Glomerular endothelial cell (primary cell): ENCODE results near the gene GMCL1. TPM values are rescaled to one million over a fixed set of nuclear protein-coding genes. Genes with fewer than 3 reads are reported as not detected.

Experiments used
- DNase-seq: peaks from one replicate; pipeline ENCODE4 v3.0.0-alpha.2; 2011; ENCODE audit warnings: low read depth, low spot score; ENCODE audit errors: extremely low read depth
- total RNA-seq: library from RNA; depleted of rRNA; stranded (reverse); fragments of >200 nt; gene quantifications from 2 replicates; pipeline ENCODE4 v1.2.3, GENCODE V29; 2015

The GMCL1 gene
- total RNA-seq, 1 donor from 2014 or later = 9.4 TPM

DNA sequence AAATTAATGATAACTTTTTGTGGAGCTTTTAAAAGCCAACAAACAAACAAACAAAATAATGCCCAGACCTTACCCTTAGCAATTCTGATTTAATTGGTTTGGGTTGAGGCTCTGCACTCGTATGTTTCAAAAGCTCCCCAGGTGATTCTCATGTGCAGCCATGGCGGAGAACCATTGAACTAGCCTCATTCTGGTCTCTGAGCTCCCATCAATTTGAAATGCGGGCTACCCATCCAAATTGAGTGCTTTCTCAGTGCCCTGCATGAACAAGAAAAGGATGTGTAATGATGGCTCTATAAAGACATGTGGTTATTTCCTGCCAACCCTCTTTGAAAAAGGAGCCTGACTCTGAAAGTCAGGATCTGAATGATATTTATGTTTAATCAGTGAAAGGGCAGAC, 93.7 kb downstream of the GMCL1 start:
- DNase-seq = no peak

- DNase-seq = no peak
These were observed 97.5 kb downstream of the GMCL1 start for GRCh38 chr2:69926849-69927515.

Other genes starting within 250 kb of the GMCL1 start
- gene AAK1, start 185.9 kb upstream of the GMCL1 start, total RNA-seq = 48.2 and 83.4 TPM in 2 replicates
- gene ANXA4, start 87.5 kb upstream of the GMCL1 start, total RNA-seq = 75.5 and 81.0 TPM in 2 replicates
- gene SNRNP27, start 64.3 kb downstream of the GMCL1 start, total RNA-seq = 49.3 and 66.6 TPM in 2 replicates
- 4.6 and 4.8 TPM in 2 replicates for gene MXD1, start 85.4 kb downstream of the GMCL1 start, total RNA-seq
- gene ASPRV1, start 132.0 kb downstream of the GMCL1 start, total RNA-seq = 0.64 and 0.82 TPM in 2 replicates